H1 (cell line): ENCODE results near the gene GPX6.

ENCODE experiments used
- CBX5 ChIP-seq: fragments of 300-800, 300-1000 bp; sonication (generic); IDR thresholded peaks from 2 replicates; pipeline ENCODE4 v1.7.1; 2016; ENCODE audit warnings: antibody characterized with exemption, low read length, low read depth
- EP300 ChIP-seq, 2 experiments: IDR thresholded peaks; 1 replicate in 1 of 2; 2 replicates in 1 of 2; pipeline ENCODE4 v1.6.1; 2011 to 2012; ENCODE audit warnings: low read depth in 2 of 2, low read length in 2 of 2, mild to moderate bottlenecking in 2 of 2, borderline replicate concordance in 1 of 2, inconsistent platforms in 1 of 2, moderate library complexity in 1 of 2
- EZH2 ChIP-seq: fragments of 200-600 bp; sonication (generic); IDR thresholded peaks from 2 replicates; pipeline ENCODE4 v1.7.1; 2012; ENCODE audit warnings: low read depth, mild to moderate bottlenecking, moderate library complexity, low read length, inconsistent platforms; ENCODE audit not compliant: severe bottlenecking
- GTF2F1 ChIP-seq: IDR thresholded peaks from 2 replicates; pipeline ENCODE4 v1.6.1; 2012; ENCODE audit warnings: low read depth, low read length, improper control_type of control experiment, borderline replicate concordance
- HDAC2 ChIP-seq, 2 experiments: fragments of 300-600 bp in 1 of 2; sonication (generic) in 1 of 2; IDR thresholded peaks; 2 replicates each; pipeline ENCODE4 v1.6.1; 2011 to 2012; ENCODE audit warnings: low read depth in 2 of 2, low read length in 2 of 2, mild to moderate bottlenecking in 2 of 2, moderate library complexity in 2 of 2, borderline replicate concordance in 1 of 2, inconsistent platforms in 1 of 2
- KDM4A ChIP-seq: IDR thresholded peaks from one replicate; pipeline ENCODE4 v1.7.1; 2012; ENCODE audit warnings: low read depth, mild to moderate bottlenecking, moderate library complexity, low read length, inconsistent platforms; ENCODE audit not compliant: severe bottlenecking
- POLR2A ChIP-seq, 2 experiments: IDR thresholded peaks; 1 replicate in 1 of 2; 2 replicates in 1 of 2; pipeline ENCODE4 v1.6.1; 2011; ENCODE audit warnings: low read depth in 2 of 2, low read length in 2 of 2, mild to moderate bottlenecking in 2 of 2; ENCODE audit errors: control extremely low read depth in 1 of 2
- SIN3A ChIP-seq, 2 experiments: IDR thresholded peaks in 1 of 2; conservative IDR thresholded peaks in 1 of 2; 2 replicates each; pipeline ENCODE4 v1.6.1; 2011 to 2012; ENCODE audit warnings: low read length in 2 of 2, improper control_type of control experiment in 1 of 2, low read depth in 1 of 2, mild to moderate bottlenecking in 1 of 2
- SRF ChIP-seq: IDR thresholded peaks from 2 replicates; pipeline ENCODE4 v1.6.1; 2011; ENCODE audit warnings: mild to moderate bottlenecking, low read depth, low read length, moderate library complexity
- YY1 ChIP-seq: IDR thresholded peaks from 2 replicates; pipeline ENCODE4 v1.6.1; 2011; ENCODE audit warnings: low read depth, mild to moderate bottlenecking, low read length
- TF ChIP-seq, protein P1 (sequence below), 3 experiments: IDR thresholded peaks; 1 replicate in 2 of 3; 2 replicates in 1 of 3; pipeline versions ENCODE4 v1.5.1 to v1.6.1; 2011; ENCODE audit warnings: low read length in 3 of 3, mild to moderate bottlenecking in 3 of 3, inconsistent platforms in 2 of 3, low read depth in 1 of 3, moderate library complexity in 1 of 3; ENCODE audit not compliant: insufficient read depth in 1 of 3; ENCODE audit errors: control extremely low read depth in 1 of 3
- TF ChIP-seq, protein P2 (sequence below): IDR thresholded peaks from 2 replicates; pipeline ENCODE4 v1.6.1; 2011; ENCODE audit warnings: low read length, improper control_type of control experiment

DNA sequence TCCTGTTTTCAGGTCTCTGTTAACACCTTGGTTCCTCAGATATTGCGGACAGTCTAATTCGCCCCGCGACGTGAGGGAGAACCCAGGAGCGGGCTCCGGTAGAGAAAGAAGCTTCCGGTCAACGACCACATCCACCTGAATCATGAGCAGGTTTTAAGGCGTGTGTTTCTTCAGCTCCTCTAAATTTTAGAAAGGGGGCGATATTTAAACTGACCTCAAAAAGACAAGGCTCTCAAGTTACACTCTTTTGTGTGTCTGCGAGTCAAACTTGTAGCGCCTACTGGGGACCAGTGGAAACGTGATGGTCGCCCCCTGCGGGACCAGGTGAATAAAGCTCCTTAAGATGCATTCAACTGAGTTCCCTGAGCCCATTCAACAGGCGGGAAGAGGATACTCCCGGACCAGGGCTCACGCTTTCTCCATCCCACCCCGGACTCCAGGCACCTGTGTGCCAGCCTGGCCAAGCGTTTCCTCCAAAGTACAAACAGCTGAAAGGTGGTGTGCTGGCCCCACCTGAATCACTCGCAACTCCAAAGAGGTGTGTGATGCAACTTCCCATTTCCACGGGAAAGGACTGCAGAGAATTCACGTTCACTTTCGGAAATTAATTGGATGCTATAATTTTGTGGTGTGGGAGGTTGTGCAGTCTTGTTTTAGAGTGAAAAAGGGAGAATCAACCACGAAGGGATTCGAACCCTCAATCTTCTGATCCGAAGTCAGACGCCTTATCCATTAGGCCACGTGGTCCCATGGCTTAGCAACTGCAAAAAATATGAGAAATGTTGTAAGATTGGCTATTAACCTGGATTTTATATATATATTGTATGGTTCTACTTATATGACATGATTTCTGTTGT is 27.1 kb upstream of the GPX6 start:
- TF ChIP-seq POLR2A (IDR thresholded peaks at IDR 0.05; ENCODE audit: control extremely low read depth in 1 of 2, low read depth in 2 of 2, low read length in 2 of 2), result peak; percentile 70 to 73
- TF ChIP-seq, protein P1, sequence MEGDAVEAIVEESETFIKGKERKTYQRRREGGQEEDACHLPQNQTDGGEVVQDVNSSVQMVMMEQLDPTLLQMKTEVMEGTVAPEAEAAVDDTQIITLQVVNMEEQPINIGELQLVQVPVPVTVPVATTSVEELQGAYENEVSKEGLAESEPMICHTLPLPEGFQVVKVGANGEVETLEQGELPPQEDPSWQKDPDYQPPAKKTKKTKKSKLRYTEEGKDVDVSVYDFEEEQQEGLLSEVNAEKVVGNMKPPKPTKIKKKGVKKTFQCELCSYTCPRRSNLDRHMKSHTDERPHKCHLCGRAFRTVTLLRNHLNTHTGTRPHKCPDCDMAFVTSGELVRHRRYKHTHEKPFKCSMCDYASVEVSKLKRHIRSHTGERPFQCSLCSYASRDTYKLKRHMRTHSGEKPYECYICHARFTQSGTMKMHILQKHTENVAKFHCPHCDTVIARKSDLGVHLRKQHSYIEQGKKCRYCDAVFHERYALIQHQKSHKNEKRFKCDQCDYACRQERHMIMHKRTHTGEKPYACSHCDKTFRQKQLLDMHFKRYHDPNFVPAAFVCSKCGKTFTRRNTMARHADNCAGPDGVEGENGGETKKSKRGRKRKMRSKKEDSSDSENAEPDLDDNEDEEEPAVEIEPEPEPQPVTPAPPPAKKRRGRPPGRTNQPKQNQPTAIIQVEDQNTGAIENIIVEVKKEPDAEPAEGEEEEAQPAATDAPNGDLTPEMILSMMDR (IDR thresholded peaks at IDR 0.05; ENCODE audit: control extremely low read depth in 1 of 3, insufficient read depth in 1 of 3, low read depth in 1 of 3, low read length in 3 of 3), result peak; percentile 71 to 98 (median 86)
- TF ChIP-seq EZH2, result no peak
- peak in 1 of 2 experiments; percentile 26; a peak in 1 of 3 replicates for TF ChIP-seq EP300 (IDR thresholded peaks at IDR 0.05; ENCODE audit: borderline replicate concordance in 1 of 2, low read depth in 2 of 2, low read length in 2 of 2)
- no peak for TF ChIP-seq GTF2F1
- peak; percentile 75; the same call in 1 of the 2 replicates for TF ChIP-seq YY1
- TF ChIP-seq, protein P2, sequence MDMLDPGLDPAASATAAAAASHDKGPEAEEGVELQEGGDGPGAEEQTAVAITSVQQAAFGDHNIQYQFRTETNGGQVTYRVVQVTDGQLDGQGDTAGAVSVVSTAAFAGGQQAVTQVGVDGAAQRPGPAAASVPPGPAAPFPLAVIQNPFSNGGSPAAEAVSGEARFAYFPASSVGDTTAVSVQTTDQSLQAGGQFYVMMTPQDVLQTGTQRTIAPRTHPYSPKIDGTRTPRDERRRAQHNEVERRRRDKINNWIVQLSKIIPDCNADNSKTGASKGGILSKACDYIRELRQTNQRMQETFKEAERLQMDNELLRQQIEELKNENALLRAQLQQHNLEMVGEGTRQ, result peak; percentile 50; the same call in 1 of the 2 replicates
- TF ChIP-seq CBX5, result no peak
- 0 out of 2 replicates have a peak, but pooled peaks have one; percentile 19 for TF ChIP-seq SRF
- no peak for TF ChIP-seq SIN3A (conservative IDR thresholded peaks at IDR 0.05 in 1 of 2, IDR thresholded peaks at IDR 0.05 in 1 of 2; ENCODE audit: low read depth in 1 of 2, low read length in 2 of 2)
- peak; percentile 52 to 93; a peak in 2 of 4 replicates for TF ChIP-seq HDAC2 (IDR thresholded peaks at IDR 0.05; ENCODE audit: borderline replicate concordance in 1 of 2, low read depth in 2 of 2, low read length in 2 of 2)
- TF ChIP-seq KDM4A, result peak; percentile 48
